ENCODE data around the gene WLS.

GRCh38 chr1:68204977-68205630 is 27.2 kb downstream of the WLS start:
- peak in 1 of 4 experiments; percentile 18 for TF ChIP-seq CTCF (IDR thresholded peaks at IDR 0.05)
- TF ChIP-seq EP300 (IDR thresholded peaks at IDR 0.05) = no peak
- TF ChIP-seq POLR2A (IDR thresholded peaks at IDR 0.05) = no peak
